Measurements from ENCODE around the gene GSTM4. TPM values are rescaled to one million over a fixed set of nuclear protein-coding genes. Genes with fewer than 3 reads are reported as not detected.

Gene GSTM4
- total and polyA plus RNA-seq, 9 of the 15 experiments (the other 6 are each of a cell fraction or from before 2014, with no cell fraction given) = 18.8 to 53.4 (median 38.8) TPM

DNA sequence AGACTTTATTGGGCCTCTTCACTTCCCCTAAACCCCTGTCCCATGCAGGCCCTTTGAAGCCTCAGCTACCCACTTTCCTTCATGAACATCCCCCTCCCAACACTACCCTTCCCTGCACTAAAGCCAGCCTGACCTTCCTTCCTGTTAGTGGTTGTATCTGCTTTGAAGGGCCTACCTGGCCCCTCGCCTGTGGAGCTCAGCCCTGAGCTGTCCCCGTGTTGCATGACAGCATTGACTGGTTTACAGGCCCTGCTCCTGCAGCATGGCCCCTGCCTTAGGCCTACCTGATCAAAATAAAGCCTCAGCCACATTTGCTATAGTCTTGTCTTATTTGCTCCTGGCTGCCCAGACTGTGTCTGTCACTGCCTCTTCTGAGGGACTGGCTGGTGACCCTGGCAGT lies 5.5 kb downstream of the GSTM4 start:
- H3K36me3 ChIP-seq (ENCODE audit: control insufficient read depth, insufficient read depth, low read length) = peaks cover 14% of the 10 kb centered on the region; the same call in 2 of the 3 replicates
- H3K4me3 ChIP-seq = no peak overlapping the region
- H3K9ac ChIP-seq (ENCODE audit: insufficient read depth in 1 of 2, low read depth in 2 of 2, low read length in 2 of 2) = 0 out of 4 replicates have a peak overlapping the region, but pooled peaks of 1 of the 2 experiments have one; percentile 30
- ATAC-seq (no peak), FAIRE-seq (no peak), DNase-seq (ENCODE audit: extremely low read depth in 1 of 4, low spot score in 3 of 4) (no peak)
- H3K9me1 ChIP-seq (ENCODE audit: control insufficient read depth, insufficient read depth, low read length) = no peaks in the 10 kb centered on the region
- H3K4me1 ChIP-seq (replicated peaks in 1 of 2; ENCODE audit: control insufficient read depth in 2 of 2, insufficient read depth in 2 of 2, low read length in 2 of 2) = peaks cover 0 to 10% of the 10 kb centered on the region in 2 experiments; a peak in 4 of 5 replicates
- WGBS (ENCODE audit: insufficient coverage, low coverage, missing lambda C conversion rate) = 37% methylated on average over 2 of the region's 2 CpGs
- POLR2A ChIA-PET = interaction anchor here (1.1 to 2.7 kb wide), 4 partner anchors 11 to 325 kb away, joined by 3 to 10 read pairs (median 4); no protein-coding TSS in a partner anchor
- no peaks in the 10 kb centered on the region for H3K9me3 ChIP-seq (replicated peaks; ENCODE audit: control insufficient read depth, insufficient read depth, low read depth, low read length)
- no peak overlapping the region for H2AFZ ChIP-seq (ENCODE audit: low read depth, low read length)
- intact Hi-C loops (cut with micrococcal nuclease) (no loop called here), in situ Hi-C loops (cut with MboI) (no loop called here)
- no TSS peak for BruUV-seq (replicated peaks)
- CTCF ChIA-PET (ENCODE audit: low intra/inter-chr PET ratio) = no interaction called here
- TF ChIP-seq ZNF668 (CRISPR knock-in tag; IDR thresholded peaks at IDR 0.05) = no peak
- TF ChIP-seq NONO (IDR thresholded peaks at IDR 0.05; ENCODE audit: low read depth in 2 of 2, low read length in 1 of 2) = no peak
- TF ChIP-seq CREBBP (IDR thresholded peaks at IDR 0.05; ENCODE audit: low read depth, low read length) = no peak
- no peak for TF ChIP-seq CEBPG (CRISPR knock-in tag; IDR thresholded peaks at IDR 0.05)
- no peak for TF ChIP-seq CEBPG (tag; conservative IDR thresholded peaks at IDR 0.05 in 1 of 2, IDR thresholded peaks at IDR 0.05 in 1 of 2)
- TF ChIP-seq ETV6 (IDR thresholded peaks at IDR 0.05; ENCODE audit: borderline replicate concordance in 1 of 2, low read depth in 2 of 2, low read length in 1 of 2) = no peak
- TF ChIP-seq ETV6 (CRISPR knock-in tag; IDR thresholded peaks at IDR 0.05; ENCODE audit: borderline replicate concordance) = no peak
- TF ChIP-seq, protein P1, sequence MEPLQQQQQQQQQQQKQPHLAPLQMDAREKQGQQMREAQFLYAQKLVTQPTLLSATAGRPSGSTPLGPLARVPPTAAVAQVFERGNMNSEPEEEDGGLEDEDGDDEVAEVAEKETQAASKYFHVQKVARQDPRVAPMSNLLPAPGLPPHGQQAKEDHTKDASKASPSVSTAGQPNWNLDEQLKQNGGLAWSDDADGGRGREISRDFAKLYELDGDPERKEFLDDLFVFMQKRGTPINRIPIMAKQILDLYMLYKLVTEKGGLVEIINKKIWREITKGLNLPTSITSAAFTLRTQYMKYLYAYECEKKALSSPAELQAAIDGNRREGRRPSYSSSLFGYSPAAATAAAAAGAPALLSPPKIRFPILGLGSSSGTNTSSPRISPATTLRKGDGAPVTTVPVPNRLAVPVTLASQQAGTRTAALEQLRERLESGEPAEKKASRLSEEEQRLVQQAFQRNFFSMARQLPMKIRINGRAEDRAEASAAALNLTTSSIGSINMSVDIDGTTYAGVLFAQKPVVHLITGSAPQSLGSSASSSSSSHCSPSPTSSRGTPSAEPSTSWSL (CRISPR knock-in tag; IDR thresholded peaks at IDR 0.05; ENCODE audit: borderline replicate concordance) = no peak
- TF ChIP-seq FOXJ3 (CRISPR knock-in tag; IDR thresholded peaks at IDR 0.05) = no peak
- no peak for TF ChIP-seq EWSR1 (IDR thresholded peaks at IDR 0.05; ENCODE audit: borderline replicate concordance, low read depth, partially characterized antibody)
- TF ChIP-seq ZKSCAN1 (IDR thresholded peaks at IDR 0.05; ENCODE audit: low read depth, low read length) = no peak
- no peak for TF ChIP-seq ZNF217 (CRISPR knock-in tag; IDR thresholded peaks at IDR 0.05)
- no peak for TF ChIP-seq ZNF354B (CRISPR knock-in tag; IDR thresholded peaks at IDR 0.05)
- H3K27me3 ChIP-seq (ENCODE audit: control insufficient read depth in 2 of 2, insufficient read depth in 2 of 2, low read length in 2 of 2) = no peaks in the 10 kb centered on the region
- H3K27ac ChIP-seq (ENCODE audit: extremely low read depth, low read depth, low read length) = no peak overlapping the region
- no peak overlapping the region for H3K4me2 ChIP-seq (ENCODE audit: insufficient read depth, low read length)
- no peaks in the 10 kb centered on the region for H3K79me2 ChIP-seq (ENCODE audit: control insufficient read depth, insufficient read depth, low read length)
- no peaks in the 10 kb centered on the region for H4K20me1 ChIP-seq (replicated peaks; ENCODE audit: control insufficient read depth, insufficient read depth, low read length)

All from K562 (cell line).